NCI-H345 treated with DMSO at 0.1 percent for 48 hours (cell line): ENCODE results near the gene DOCK3.
"Not testable (repeated sequence)": the region's sequence is repeated elsewhere in the genome, so short reads cannot be mapped to it uniquely, and the experiment has no call there.

Source experiments
- DNase-seq: peaks from one replicate; lab custom pipeline; 2025; ENCODE audit not compliant: unreplicated experiment; lab: John Stamatoyannopoulos, UW

The DOCK3 gene

GRCh38 chr3:50676031-50676705 lies 1.4 kb downstream of the DOCK3 start:
- no peak for DNase-seq

GRCh38 chr3:50687127-50687751 lies 12.5 kb downstream of the DOCK3 start:
- DNase-seq = no peak

- DNase-seq = no peak
Measured at GRCh38 chr3:50687916-50688315, 13.2 kb downstream of the DOCK3 start.

GRCh38 chr3:50688602-50689001 lies 13.9 kb downstream of the DOCK3 start:
- DNase-seq = not testable (repeated sequence)

- DNase-seq = no peak
Measured at GRCh38 chr3:50689558-50689957, 14.8 kb downstream of the DOCK3 start.

- DNase-seq = no peak
Measured at GRCh38 chr3:50695031-50695430, 20.3 kb downstream of the DOCK3 start.

GRCh38 chr3:50696276-50696675 lies 21.5 kb downstream of the DOCK3 start:
- no peak for DNase-seq

GRCh38 chr3:50698269-50698668 lies 23.5 kb downstream of the DOCK3 start:
- no peak for DNase-seq

GRCh38 chr3:50708620-50709019 lies 33.9 kb downstream of the DOCK3 start:
- peak; percentile 4 for DNase-seq

- no peak for DNase-seq
Measured at GRCh38 chr3:50714946-50715345, 40.2 kb downstream of the DOCK3 start.

GRCh38 chr3:50724831-50725230 lies 50.1 kb downstream of the DOCK3 start:
- DNase-seq = no peak

GRCh38 chr3:50734985-50735384 lies 60.3 kb downstream of the DOCK3 start:
- no peak for DNase-seq

- DNase-seq = no peak
Measured at GRCh38 chr3:50737193-50737905, 62.6 kb downstream of the DOCK3 start.

GRCh38 chr3:50737906-50738598 lies 63.3 kb downstream of the DOCK3 start:
- DNase-seq = no peak

GRCh38 chr3:50743643-50744042 lies 68.9 kb downstream of the DOCK3 start:
- DNase-seq = no peak

- no peak for DNase-seq
Measured at GRCh38 chr3:50749822-50750221, 75.1 kb downstream of the DOCK3 start.

GRCh38 chr3:50759015-50759414 lies 84.3 kb downstream of the DOCK3 start:
- DNase-seq = no peak

GRCh38 chr3:50777680-50778079 lies 103.0 kb downstream of the DOCK3 start:
- DNase-seq = no peak

GRCh38 chr3:50781766-50782165 lies 107.0 kb downstream of the DOCK3 start:
- DNase-seq = not testable (repeated sequence)

GRCh38 chr3:50786631-50787030 lies 111.9 kb downstream of the DOCK3 start:
- DNase-seq = no peak

- not testable (repeated sequence) for DNase-seq
Measured at GRCh38 chr3:50790894-50791293, 116.2 kb downstream of the DOCK3 start.

GRCh38 chr3:50792568-50792967 lies 117.8 kb downstream of the DOCK3 start:
- DNase-seq = no peak
